ENCODE data around the gene CIRBP. TPM values are rescaled to one million over a fixed set of nuclear protein-coding genes. Genes with fewer than 3 reads are reported as not detected.

CIRBP gene
- total RNA-seq, 1 experiment from 2014 or later: 141 TPM

DNA sequence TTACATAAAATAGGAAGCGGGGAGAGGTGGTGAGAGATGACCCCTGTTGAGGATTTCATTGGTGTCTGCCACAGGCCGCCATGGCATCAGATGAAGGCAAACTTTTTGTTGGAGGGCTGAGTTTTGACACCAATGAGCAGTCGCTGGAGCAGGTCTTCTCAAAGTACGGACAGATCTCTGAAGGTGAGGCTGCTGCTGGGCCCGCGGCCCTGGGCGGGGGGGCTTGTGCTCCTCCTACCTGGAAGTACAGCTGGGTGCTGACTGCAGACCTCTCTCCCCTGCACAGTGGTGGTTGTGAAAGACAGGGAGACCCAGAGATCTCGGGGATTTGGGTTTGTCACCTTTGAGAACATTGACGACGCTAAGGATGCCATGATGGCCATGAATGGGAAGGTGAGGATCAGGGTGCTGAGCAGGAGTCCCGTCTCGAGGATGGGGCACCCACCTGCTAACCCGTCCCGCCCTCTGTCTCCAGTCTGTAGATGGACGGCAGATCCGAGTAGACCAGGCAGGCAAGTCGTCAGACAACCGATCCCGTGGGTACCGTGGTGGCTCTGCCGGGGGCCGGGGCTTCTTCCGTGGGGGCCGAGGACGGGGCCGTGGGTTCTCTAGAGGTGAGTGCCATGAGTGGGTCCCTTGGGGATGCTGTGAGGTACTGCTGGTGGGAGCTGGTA lies 1.9 kb downstream of the CIRBP start:
- peaks cover 17% of the 10 kb centered on the region for H3K79me2 ChIP-seq (ENCODE audit: low read length)
- peaks cover 28% of the 10 kb centered on the region for H4K20me1 ChIP-seq (ENCODE audit: insufficient read depth, low read depth, low read length)
- H3K4me3 ChIP-seq (ENCODE audit: low read length): peak overlapping the region; percentile 83; the same call in 1 of the 2 replicates
- peak overlapping the region; percentile 85 for H3K4me2 ChIP-seq (ENCODE audit: low read depth, low read length, poor library complexity, severe bottlenecking)
- H3K4me1 ChIP-seq (ENCODE audit: low read length): peaks cover 60% of the 10 kb centered on the region
- peak overlapping the region; percentile 92; the same call in 1 of the 2 replicates for H3K9ac ChIP-seq (ENCODE audit: low read length)
- H3K9me3 ChIP-seq (ENCODE audit: low read length): no peaks in the 10 kb centered on the region
- no peaks in the 10 kb centered on the region for H3K9me2 ChIP-seq (replicated peaks; ENCODE audit: insufficient read depth, low read length)
- H3K36me3 ChIP-seq (ENCODE audit: insufficient read depth, low read length): peaks cover 32% of the 10 kb centered on the region
- no peaks in the 10 kb centered on the region for H3K27me3 ChIP-seq (ENCODE audit: low read length)
- H3K27ac ChIP-seq (ENCODE audit: low read length): peak overlapping the region; percentile 77
- no peak for DNase-seq
- H2AFZ ChIP-seq (ENCODE audit: low read length): no peak overlapping the region

- peaks cover 60% of the 10 kb centered on the region for H3K4me1 ChIP-seq (ENCODE audit: low read length)
- H3K4me2 ChIP-seq (ENCODE audit: low read depth, low read length, poor library complexity, severe bottlenecking): peak overlapping the region; percentile 17
- H2AFZ ChIP-seq (ENCODE audit: low read length): no peak overlapping the region
- DNase-seq: no peak
- H3K4me3 ChIP-seq (ENCODE audit: low read length): no peak overlapping the region
- H3K9me3 ChIP-seq (ENCODE audit: low read length): no peaks in the 10 kb centered on the region
- H3K9me2 ChIP-seq (replicated peaks; ENCODE audit: insufficient read depth, low read length): no peaks in the 10 kb centered on the region
- H3K27me3 ChIP-seq (ENCODE audit: low read length): no peaks in the 10 kb centered on the region
- no peak overlapping the region for H3K27ac ChIP-seq (ENCODE audit: low read length)
- peaks cover 25% of the 10 kb centered on the region for H3K79me2 ChIP-seq (ENCODE audit: low read length)
- H4K20me1 ChIP-seq (ENCODE audit: insufficient read depth, low read depth, low read length): peaks cover 31% of the 10 kb centered on the region
- no peak overlapping the region for H3K9ac ChIP-seq (ENCODE audit: low read length)
- peaks cover 36% of the 10 kb centered on the region for H3K36me3 ChIP-seq (ENCODE audit: insufficient read depth, low read length)
Observed at GRCh38 chr19:1271528-1272422, 2.6 kb downstream of the CIRBP start.

GRCh38 chr19:1272423-1273262 lies 3.5 kb downstream of the CIRBP start:
- Histone ChIP-seq H2AFZ (ENCODE audit: low read length) (no peak overlapping the region), H3K27me3 (ENCODE audit: low read length) (no peaks in the 10 kb centered on the region), H3K9me2 (replicated peaks; ENCODE audit: insufficient read depth, low read length) (no peaks in the 10 kb centered on the region), H3K27ac (ENCODE audit: low read length) (no peak overlapping the region), H4K20me1 (ENCODE audit: insufficient read depth, low read depth, low read length) (peaks cover 32% of the 10 kb centered on the region), H3K4me3 (ENCODE audit: low read length) (no peak overlapping the region), H3K4me1 (ENCODE audit: low read length) (peaks cover 53% of the 10 kb centered on the region), H3K9ac (ENCODE audit: low read length) (no peak overlapping the region), H3K79me2 (ENCODE audit: low read length) (peaks cover 31% of the 10 kb centered on the region), H3K36me3 (ENCODE audit: insufficient read depth, low read length) (peaks cover 42% of the 10 kb centered on the region), H3K4me2 (ENCODE audit: low read depth, low read length, poor library complexity, severe bottlenecking) (no peak overlapping the region), H3K9me3 (ENCODE audit: low read length) (no peaks in the 10 kb centered on the region)
- DNase-seq: no peak

DNA sequence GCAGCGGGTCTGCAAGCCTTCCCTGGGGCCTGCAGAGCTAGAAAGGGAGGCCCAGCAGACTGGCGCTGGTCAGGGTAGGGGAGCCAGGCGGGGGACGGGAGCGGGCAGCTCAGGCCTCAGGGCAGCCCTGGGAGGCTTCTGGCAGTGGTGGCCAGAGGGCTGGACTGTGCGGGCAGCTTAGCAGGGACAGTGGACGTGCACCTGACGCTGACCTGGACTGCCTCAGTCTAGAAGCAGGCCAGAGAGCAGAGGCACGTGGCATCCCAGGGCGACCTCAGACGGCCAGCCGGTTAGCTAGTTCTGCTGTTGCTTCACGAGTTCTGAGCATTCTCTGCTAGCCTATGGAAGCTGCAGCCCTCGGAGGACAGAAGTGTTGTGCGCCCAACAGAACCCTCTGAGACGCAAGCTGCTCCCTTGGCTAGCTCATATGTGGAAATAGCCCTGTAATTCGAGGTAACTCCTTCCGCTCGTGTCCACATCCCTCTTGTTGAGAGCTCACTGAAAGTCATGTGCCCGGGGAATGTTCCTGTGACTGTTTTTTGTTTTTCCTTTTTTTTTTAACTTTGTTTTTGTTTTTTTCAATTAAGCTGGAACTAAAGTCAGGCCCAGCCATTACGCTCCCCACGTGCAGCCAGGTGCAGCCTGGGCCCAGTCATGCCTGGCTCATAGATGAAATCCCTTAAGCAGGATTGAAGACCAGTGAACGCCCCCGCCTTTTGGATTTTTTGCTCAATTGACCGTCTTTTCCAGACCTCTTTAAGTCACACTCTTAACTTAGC lies 4.3 kb downstream of the CIRBP start:
- no peak for DNase-seq
- peaks cover 44% of the 10 kb centered on the region for H3K36me3 ChIP-seq (ENCODE audit: insufficient read depth, low read length)
- no peaks in the 10 kb centered on the region for H3K9me2 ChIP-seq (replicated peaks; ENCODE audit: insufficient read depth, low read length)
- H3K27me3 ChIP-seq (ENCODE audit: low read length): no peaks in the 10 kb centered on the region
- H2AFZ ChIP-seq (ENCODE audit: low read length): no peak overlapping the region
- no peak overlapping the region for H3K9ac ChIP-seq (ENCODE audit: low read length)
- peaks cover 45% of the 10 kb centered on the region for H3K4me1 ChIP-seq (ENCODE audit: low read length)
- H4K20me1 ChIP-seq (ENCODE audit: insufficient read depth, low read depth, low read length): peaks cover 32% of the 10 kb centered on the region
- no peak overlapping the region for H3K4me2 ChIP-seq (ENCODE audit: low read depth, low read length, poor library complexity, severe bottlenecking)
- H3K4me3 ChIP-seq (ENCODE audit: low read length): no peak overlapping the region
- no peak overlapping the region for H3K27ac ChIP-seq (ENCODE audit: low read length)
- no peaks in the 10 kb centered on the region for H3K9me3 ChIP-seq (ENCODE audit: low read length)
- peaks cover 31% of the 10 kb centered on the region for H3K79me2 ChIP-seq (ENCODE audit: low read length)

DNA sequence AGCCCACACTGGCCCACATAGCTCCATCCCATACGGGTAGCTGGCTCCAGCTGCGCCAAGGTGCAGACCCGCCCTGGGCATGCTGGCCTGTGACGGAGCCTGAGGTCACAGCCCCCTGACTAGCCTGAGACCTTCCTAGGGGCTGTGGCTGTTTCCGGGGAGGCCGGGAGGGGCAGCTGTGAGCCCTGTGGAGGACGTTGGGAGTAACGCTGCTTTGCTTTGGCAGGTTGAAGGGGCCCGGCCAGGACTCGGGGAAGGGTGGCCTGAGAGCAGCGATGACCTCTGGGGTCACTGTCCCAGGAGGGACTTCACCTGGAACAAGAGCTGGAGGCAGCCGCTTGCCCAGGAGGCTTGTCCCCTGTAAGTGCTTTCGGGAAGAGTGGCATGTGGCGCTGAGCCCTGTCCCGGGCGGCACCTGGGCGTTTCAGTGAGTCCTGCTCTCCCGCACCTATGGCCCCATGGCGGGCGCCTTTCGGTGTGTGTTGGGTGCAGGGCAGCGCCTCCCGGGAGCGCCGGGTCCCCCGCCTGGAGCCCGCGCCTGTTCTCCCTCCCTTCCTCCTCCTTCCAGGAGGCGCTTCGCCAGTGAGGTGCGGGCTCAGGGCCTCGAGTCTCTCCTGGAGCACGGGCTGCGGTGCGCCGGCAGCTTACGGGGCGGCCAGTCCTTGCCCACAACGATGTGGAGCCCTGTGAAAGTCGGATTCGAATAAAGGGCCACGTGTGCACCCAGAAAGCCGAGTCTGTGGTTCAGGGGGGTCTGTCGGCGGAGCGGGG lies 5.1 kb downstream of the CIRBP start:
- Histone ChIP-seq H3K36me3 (ENCODE audit: insufficient read depth, low read length) (peaks cover 47% of the 10 kb centered on the region), H4K20me1 (ENCODE audit: insufficient read depth, low read depth, low read length) (peaks cover 32% of the 10 kb centered on the region), H3K4me1 (ENCODE audit: low read length) (peaks cover 41% of the 10 kb centered on the region), H3K9me3 (ENCODE audit: low read length) (no peaks in the 10 kb centered on the region), H3K4me2 (ENCODE audit: low read depth, low read length, poor library complexity, severe bottlenecking) (peak overlapping the region; percentile 80), H2AFZ (ENCODE audit: low read length) (no peak overlapping the region), H3K27ac (ENCODE audit: low read length) (no peak overlapping the region), H3K79me2 (ENCODE audit: low read length) (peaks cover 31% of the 10 kb centered on the region), H3K4me3 (ENCODE audit: low read length) (peak overlapping the region; percentile 67; the same call in 1 of the 2 replicates), H3K9me2 (replicated peaks; ENCODE audit: insufficient read depth, low read length) (no peaks in the 10 kb centered on the region), H3K27me3 (ENCODE audit: low read length) (no peaks in the 10 kb centered on the region), H3K9ac (ENCODE audit: low read length) (no peak overlapping the region)
- DNase-seq: no peak

GRCh38 chr19:1274852-1275259 lies 5.7 kb downstream of the CIRBP start:
- H2AFZ ChIP-seq (ENCODE audit: low read length): no peak overlapping the region
- H3K9me2 ChIP-seq (replicated peaks; ENCODE audit: insufficient read depth, low read length): no peaks in the 10 kb centered on the region
- DNase-seq: no peak
- peak overlapping the region; percentile 67; the same call in 1 of the 2 replicates for H3K4me3 ChIP-seq (ENCODE audit: low read length)
- peaks cover 50% of the 10 kb centered on the region for H3K36me3 ChIP-seq (ENCODE audit: insufficient read depth, low read length)
- peak overlapping the region; percentile 54 for H3K9ac ChIP-seq (ENCODE audit: low read length)
- H4K20me1 ChIP-seq (ENCODE audit: insufficient read depth, low read depth, low read length): peaks cover 30% of the 10 kb centered on the region
- peak overlapping the region; percentile 80 for H3K4me2 ChIP-seq (ENCODE audit: low read depth, low read length, poor library complexity, severe bottlenecking)
- peaks cover 39% of the 10 kb centered on the region for H3K4me1 ChIP-seq (ENCODE audit: low read length)
- H3K27ac ChIP-seq (ENCODE audit: low read length): no peak overlapping the region
- no peaks in the 10 kb centered on the region for H3K9me3 ChIP-seq (ENCODE audit: low read length)
- H3K79me2 ChIP-seq (ENCODE audit: low read length): peaks cover 27% of the 10 kb centered on the region
- no peaks in the 10 kb centered on the region for H3K27me3 ChIP-seq (ENCODE audit: low read length)

All from Karpas-422 (cell line).